ENCODE results near the gene UBAC2. TPM values are rescaled to one million over a fixed set of nuclear protein-coding genes. Genes with fewer than 3 reads are reported as not detected.

UBAC2 gene, protein sequence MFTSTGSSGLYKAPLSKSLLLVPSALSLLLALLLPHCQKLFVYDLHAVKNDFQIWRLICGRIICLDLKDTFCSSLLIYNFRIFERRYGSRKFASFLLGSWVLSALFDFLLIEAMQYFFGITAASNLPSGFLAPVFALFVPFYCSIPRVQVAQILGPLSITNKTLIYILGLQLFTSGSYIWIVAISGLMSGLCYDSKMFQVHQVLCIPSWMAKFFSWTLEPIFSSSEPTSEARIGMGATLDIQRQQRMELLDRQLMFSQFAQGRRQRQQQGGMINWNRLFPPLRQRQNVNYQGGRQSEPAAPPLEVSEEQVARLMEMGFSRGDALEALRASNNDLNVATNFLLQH
- total RNA-seq: 10 to 100 TPM; 40.2 to 43.0 TPM
- long read RNA-seq, transcript UBAC2-203 (9 exons, 1,375 nt): major isoform, 112 of 151 reads
- long read RNA-seq, partial matches to known transcripts: 3 of 151 reads
- long read RNA-seq, other reads (novel, unspliced or antisense): 35 of 151 reads

DNA sequence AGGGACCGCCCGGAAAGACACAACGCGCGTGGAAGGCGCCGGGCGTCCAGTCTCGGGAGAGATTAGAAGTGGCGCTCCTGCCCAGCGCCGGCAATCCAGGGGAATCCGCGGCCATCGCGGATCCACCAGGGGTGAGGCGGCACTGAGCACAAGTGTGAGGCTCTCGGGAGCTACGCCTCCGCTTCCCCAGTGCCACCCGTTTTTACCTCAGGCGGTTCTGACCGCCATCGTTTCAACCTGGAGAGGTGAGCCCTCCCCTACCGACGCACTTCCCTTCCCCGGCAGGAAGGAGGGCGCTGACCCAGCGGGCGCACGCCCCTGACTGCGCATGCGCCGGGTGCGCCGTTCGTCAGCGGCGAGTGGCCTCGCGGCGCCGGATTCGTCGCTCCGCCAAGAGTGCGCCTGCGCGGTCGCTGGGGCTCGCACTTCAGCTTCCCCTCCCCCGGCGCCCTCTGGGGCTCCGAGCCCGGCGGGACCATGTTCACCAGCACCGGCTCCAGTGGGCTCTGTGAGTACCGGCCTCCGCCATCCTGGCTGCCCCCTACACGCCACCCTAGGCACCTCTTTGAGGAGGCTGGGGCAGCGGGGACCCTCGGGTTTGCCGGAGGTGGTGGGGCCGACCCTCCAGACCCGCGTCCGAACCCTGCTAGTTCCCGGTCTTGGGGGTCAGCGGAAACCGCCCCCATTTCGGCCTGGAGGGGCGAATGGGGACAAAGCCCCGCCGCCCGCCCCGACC is at the start of gene UBAC2:
UBAC2 (plus strand) TSS at position 423 of the 736 bp plus-strand sequence; CDS start at position 478, 55 bp downstream.
- intact Hi-C loops (cut with DNase I): loop anchor here in 1 of 2 donors (10.0 kb wide), 1 partner anchor 54 kb away; the partner anchor contains the start of gene GPR18
- DNase-seq (peak; percentile 97), ATAC-seq (peak; percentile 97)

DNA sequence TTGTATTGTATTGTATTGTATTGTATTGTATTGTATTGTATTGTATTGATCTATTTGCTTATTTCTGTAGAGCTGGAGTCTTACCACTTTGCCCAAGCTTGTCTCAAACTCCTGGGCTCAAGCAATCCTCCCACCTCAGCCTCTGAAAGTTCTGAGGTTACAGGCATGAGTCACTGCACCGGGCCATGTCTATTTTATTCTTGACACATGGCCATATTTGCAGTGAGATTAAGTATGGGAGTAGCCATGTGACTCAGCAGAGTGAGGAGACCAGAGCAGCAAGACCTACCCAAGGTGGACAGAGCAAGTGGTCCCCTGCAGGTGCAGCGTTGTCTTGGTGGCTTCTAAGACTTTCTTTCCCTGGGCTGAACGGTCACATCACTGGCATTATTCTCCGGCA is 49.1 kb upstream of the UBAC2 start:
- ATAC-seq: peak in 1 of 2 donors; percentile 76
- no peak for DNase-seq
- intact Hi-C loops (cut with DNase I): no loop called here

DNA sequence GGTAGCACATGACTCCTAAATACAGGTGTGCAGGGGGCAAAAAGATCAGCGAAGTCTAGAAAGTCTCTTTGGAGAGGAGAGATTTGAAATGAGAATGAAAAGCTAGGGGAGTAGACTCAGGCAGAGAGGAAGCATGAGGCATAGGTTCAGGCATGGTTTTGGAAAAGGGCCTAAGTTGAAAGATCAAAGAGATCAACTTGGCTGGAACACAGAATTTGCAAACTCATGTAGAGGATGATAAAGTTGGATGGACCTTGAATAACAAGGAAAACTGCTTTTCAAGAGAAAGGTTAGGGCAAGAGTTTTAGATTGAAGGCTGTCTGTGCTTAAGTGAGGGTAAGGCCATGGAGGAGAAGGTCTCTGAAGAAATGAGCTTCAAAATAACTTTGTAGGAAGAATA is 47.4 kb upstream of the UBAC2 start:
- peak in 1 of 2 donors; percentile 60 for ATAC-seq
- intact Hi-C loops (cut with DNase I): no loop called here
- no peak for DNase-seq

DNA sequence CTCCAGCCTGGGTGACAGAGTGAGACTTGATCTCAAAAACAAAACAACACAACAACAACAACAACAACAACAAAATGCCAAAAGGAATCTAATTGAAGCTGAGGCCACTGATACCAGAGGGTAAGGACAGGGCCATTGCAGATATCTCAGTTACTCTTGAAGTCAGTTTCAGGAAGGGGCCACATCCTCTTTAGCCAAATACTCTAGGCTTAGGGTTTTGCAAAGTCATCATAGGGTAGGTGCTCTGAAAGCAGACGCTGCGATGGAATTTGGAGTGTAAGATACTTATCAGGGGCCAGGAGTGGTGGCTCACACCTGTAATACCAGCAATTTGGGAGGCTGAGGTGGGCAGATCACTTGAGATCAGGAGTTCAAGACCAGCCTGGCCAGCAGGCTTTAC is 46.6 kb upstream of the UBAC2 start:
- DNase-seq: no peak
- ATAC-seq: no peak
- intact Hi-C loops (cut with DNase I): no loop called here

DNA sequence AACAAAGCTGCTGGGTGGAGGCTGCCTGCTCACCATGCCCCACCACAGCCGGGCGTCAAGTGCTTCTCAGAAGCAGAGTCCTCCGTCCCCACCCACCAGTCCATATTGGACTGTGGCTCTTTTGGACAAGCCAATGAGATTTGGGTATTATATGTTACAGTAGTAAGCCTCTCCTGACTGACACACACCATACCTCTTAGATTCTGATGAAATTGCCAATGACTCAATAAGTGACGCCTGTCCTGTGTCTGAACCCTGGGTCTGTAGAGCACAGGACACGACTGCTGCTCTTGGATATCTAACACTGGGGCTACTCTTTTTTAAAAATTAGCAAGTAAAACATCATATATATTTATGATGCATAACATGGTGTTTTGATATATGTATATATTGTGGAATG is 44.8 kb upstream of the UBAC2 start:
- DNase-seq (no peak), ATAC-seq (no peak)
- intact Hi-C loops (cut with DNase I): no loop called here

DNA sequence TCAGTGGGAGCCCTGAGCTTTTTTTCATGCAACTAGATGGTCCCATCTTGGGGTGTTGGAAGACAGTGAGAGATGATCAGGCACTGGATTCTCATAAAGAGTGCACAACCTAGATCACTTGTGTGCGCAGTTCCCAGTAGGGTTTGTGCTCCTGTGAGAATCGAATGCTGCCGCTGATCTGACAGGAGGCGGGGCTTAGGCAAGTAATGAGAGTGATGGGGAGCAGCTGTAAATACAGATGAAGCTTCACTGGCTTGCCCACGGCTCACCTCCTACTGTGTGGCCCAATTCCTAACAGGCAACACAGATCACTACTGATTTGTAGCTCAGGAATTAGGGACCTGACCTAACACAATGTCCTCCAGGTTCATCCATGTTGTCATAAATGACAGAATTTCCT is 43.6 kb upstream of the UBAC2 start:
- intact Hi-C loops (cut with DNase I): no loop called here
- ATAC-seq (no peak), DNase-seq (no peak)

DNA sequence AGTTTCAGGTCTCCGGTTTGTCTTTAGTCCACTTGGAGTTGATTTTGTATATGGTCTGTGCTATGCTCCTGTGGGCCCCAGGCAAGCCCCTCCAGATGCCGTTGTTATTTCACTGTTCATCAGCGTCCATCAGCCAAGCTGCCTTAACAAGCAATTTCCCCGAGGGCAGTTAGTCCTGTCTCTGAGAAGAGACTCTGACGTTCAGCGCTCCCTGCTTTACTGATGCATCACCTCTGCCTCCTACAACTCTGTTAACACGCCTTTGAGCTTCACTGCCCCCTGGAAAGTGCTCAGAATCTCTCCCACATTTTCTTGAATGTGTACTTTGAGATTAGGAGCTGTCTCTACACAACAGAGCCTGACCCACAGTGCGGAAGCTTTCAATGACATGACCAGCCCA is 41.8 kb upstream of the UBAC2 start:
- peak in 1 of 2 donors; percentile 35 for ATAC-seq
- DNase-seq: no peak
- intact Hi-C loops (cut with DNase I): no loop called here

DNA sequence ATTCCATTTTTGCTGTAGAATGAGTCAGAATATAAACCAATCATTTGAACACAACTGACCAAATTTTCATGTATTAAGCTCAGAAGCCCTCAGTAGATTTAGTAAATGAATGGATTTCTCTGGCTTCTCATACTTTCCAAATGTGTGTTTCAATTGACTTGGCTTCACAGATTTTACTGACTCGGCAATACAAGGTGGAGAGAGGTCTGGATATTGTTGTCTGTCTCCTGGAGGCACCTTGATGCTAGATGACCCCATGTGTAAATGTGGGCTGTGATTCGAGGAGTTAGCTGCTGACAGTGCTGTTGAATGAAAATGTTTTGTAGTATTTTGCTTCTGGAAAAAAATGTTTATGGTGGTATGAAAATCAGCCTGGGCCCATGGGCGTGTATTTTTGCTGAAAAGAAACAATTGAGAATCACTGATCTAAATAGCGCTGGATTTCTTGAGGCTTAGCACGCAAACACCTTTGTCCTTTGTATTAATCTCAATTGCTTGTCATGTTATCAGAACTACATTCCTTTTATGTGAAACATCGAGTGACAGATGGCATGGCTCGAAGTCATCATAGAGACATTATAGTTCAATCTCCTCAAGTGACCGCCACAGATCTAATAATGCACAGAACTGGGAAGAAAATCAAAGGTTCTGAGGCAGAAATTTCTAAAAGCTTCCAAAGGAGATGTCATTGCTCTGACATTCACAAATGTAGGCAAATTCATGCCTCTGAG is 41.2 kb upstream of the UBAC2 start:
- DNase-seq: no peak
- peak in 1 of 2 donors; percentile 23 for ATAC-seq
- intact Hi-C loops (cut with DNase I): no loop called here

DNA sequence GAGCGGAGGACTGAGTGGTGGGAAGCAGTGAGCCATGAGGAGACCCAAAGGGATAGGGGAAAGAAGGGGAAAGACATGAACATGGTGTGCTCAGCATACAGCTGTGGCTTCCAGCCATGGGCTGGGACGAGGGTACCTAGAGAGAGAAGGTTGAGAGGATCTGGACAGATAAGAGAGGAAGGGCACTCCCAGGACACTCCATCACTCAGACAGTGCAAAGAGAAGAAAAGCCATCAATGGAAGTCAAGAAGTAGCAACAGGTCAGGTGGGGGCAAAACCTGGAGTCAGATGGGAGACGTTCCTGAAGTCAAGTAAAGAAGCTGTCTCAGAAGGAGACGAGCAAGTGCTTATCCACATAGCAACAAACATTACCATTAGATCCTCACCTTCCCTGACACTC is 40.2 kb upstream of the UBAC2 start:
- no peak for ATAC-seq
- intact Hi-C loops (cut with DNase I): no loop called here

DNA sequence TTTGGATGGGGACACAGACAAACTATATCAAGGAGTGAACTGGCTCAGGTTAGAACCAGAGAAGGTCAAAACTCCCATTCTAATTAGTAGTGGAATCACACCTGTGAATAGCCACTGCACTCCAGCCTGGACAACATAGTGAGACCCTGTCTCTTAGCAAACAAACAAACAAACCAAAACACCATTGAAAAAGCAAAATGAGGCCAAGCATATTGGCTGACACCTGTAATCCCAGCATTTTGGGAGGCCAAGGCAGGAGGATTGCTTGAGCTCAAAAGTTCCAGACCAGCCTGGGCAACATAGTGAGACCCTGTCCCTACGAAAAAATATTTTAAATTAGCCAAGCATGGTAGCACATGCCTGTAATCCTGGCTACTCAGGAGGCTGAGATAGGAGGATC is 39.1 kb upstream of the UBAC2 start:
- intact Hi-C loops (cut with DNase I): no loop called here
- ATAC-seq (no peak), DNase-seq (no peak)

More for the DNA sequence above, 40.2 kb upstream of the UBAC2 start:
- no peak for DNase-seq

DNA sequence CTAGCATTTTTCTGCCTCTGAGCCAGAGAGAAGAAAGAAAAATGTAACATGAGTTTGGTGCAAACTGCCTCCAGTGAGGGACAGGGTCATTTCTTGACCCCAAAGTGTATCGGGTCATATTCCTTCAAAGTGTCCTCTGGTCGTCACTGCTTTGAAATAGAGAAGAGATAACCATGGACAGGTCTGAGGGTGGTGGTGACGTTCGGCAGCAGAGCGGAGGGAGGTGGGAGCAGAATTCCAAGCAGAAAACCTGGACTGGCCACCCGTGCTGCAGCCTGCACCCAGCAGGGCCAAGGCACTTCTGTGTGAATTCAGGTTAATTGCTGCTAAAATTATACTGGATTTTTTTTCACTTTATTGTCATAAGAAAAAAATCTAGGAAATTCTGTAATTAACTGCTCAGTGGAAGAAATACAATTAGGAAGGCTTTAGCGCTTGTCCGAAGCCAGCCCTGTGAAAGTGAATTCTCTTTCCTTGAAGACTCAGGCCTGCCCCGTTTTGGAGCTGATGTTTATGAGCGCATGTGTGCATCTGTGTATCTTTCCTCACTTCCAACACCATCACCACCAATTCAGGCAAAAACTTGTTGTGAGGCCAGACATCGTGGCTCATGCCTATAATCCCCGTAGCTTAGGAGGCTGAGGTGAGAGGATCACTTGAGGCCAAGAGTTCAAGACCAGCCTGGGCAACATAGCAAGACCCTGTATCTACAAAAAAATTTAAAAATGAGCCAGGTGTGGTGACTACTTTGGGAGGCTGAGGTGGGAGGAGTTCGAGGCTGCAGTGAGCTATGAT is 37.9 kb upstream of the UBAC2 start:
- ATAC-seq: peak; percentile 30 to 65
- intact Hi-C loops (cut with DNase I): no loop called here
- DNase-seq: no peak

DNA sequence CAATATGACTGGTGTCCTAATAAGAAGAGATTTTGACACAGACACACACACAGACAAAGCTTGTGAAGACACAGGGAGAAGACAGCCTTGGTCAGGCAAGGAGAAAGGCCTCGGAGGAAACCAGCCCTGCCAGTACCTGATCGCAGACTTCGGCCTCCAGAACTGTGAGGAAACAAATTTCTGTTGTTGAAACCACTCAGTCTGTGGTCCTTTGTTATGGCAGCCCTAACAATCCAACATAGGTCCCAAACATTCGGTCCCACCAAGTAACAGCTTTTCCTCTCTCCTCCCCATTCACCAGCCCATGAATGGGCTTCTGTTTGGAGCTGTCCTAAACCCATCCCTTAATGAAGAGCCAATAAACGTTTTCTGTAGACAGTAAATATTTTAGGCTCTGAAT is 36.4 kb upstream of the UBAC2 start:
- DNase-seq (no peak), ATAC-seq (no peak)
- intact Hi-C loops (cut with DNase I): no loop called here

DNA sequence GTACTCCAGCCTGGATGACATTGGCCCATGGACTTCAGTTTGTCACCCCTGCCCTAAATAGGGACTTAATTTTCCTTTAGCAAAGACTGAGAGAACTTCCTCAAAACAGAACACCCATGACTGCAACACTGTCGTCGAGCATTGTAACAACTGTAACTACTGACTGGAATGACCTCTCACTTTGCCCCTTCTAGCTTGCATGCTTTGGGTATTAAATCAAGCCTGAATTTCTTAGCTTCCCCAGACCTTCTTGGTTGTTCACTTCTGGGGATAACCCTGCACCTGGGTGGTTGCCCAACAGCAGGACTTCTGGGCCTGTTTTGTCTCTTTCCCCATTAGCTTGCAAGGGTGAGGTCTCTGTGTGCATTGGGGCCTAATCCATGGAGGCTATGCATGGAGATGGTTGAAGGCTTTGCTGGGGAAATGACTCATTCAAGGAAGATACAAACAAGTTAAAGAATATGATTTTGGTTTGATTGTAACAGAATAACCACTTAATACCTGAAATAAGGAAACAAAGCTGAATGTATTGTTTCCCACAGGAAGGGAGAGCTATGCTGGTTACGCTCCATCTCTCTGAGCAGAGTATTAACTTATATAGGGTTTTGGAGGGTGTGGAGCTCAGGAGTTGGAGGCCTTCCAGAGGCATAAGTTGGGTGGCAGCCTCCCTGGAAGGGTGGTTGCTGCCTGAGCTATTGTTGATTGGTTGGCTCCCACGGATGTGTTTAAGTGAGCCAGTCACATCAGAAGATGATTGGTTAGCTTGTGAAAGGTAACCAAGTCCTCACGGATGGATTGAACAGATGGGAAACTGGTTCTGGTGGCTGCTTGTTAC is 34.7 kb upstream of the UBAC2 start:
- ATAC-seq: no peak
- intact Hi-C loops (cut with DNase I): loop anchor here in 1 of 2 donors (2.0 kb wide), 1 partner anchor 269 kb away; no protein-coding TSS in a partner anchor
- DNase-seq: no peak

DNA sequence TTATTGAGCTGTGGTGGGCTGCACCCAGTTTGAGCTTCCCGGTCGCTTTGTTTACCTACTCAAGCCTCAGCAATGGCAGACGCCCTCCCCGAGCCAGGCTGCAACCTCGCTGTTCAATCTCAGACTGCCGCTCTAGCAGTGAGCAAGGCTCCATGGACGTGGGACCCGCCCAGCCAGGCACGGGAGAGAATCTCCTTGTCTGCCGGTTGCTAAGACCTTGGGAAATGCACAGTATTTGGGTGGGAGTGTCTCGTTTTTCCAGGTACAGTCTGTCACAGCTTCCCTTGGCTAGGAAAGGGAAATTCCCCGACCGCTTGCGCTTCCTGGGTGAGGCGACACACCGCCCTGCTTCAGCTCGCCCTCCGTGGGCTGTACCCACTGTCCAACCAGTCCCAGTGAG is 27.7 kb upstream of the UBAC2 start:
- intact Hi-C loops (cut with DNase I): no loop called here
- DNase-seq: no peak
- ATAC-seq: no peak

DNA sequence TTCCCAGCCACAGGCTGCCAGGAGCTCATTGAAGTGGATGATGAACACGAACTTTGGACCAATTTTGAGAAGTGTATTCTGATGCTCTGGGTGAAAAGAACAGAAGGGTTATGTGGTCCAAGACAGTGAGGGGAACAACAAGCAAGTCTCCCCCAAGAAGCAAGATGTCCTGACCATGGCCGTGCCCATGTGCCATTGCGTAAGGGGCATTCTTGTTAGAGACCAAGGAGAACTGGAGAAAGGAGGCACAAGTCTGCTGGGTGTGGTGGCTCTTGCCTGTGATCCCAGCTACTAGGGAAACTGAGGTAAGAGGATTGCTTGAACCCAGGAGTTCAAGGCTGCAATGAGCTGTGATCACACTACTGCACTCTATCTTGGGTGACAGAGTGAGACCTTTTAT is 27.0 kb upstream of the UBAC2 start:
- intact Hi-C loops (cut with DNase I): no loop called here
- no peak for ATAC-seq

DNA sequence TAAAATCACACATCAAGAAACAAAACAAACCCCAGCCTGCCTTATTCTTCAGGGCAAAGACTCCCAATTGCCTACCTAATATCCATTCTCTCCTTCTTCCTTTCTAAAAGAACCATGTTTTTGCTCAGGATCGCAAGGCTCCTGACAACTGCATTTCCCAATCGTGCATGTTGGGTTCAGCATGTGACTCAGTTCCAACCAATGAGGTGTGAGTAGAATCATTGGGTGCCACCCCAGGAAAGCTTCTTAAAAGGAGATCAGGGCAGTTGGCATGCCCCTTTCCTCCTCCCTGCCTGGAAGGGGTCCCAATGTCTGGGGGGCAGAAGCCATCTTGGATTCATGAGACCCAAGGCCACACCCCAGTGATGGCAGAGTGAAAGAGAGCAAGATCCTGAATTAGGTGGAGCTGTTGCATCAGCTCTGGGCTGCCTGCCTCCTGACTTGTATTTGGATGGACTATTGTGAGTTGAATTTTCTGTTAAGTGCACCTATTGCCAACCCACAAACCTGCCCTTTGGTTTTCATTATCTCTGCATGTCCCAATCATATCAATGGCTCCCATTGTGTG is 26.0 kb upstream of the UBAC2 start:
- DNase-seq: no peak
- intact Hi-C loops (cut with DNase I): loop anchor here in 1 of 2 donors (5.0 kb wide), 1 partner anchor 263 kb away; no protein-coding TSS in a partner anchor
- ATAC-seq: no peak

More for the DNA sequence above, 27.0 kb upstream of the UBAC2 start:
- DNase-seq: no peak
